Breast epithelium (tissue), 3 donors: ENCODE results near the gene CFAP97D2.

Experiments
- POLR2A ChIP-seq: fragments of 450-650 bp; IDR thresholded peaks from one replicate; pipeline ENCODE4 v1.6.1; 2016; ENCODE audit warnings: antibody characterized with exemption, mild to moderate bottlenecking, moderate library complexity
- POLR2AphosphoS5 ChIP-seq, 3 donors: sonication (generic); formaldehyde crosslinking; IDR thresholded peaks; one replicate each; pipeline ENCODE4 v1.6.1; 2017; ENCODE audit warnings: antibody characterized with exemption in 3 of 3
- TF ChIP-seq, protein P1 (sequence below), 3 donors: fragments of 450-650 bp; IDR thresholded peaks; one replicate each; pipeline ENCODE4 v1.5.1; 2016 to 2017; ENCODE audit warnings: antibody characterized with exemption in 3 of 3, mild to moderate bottlenecking in 3 of 3, moderate library complexity in 3 of 3

DNA sequence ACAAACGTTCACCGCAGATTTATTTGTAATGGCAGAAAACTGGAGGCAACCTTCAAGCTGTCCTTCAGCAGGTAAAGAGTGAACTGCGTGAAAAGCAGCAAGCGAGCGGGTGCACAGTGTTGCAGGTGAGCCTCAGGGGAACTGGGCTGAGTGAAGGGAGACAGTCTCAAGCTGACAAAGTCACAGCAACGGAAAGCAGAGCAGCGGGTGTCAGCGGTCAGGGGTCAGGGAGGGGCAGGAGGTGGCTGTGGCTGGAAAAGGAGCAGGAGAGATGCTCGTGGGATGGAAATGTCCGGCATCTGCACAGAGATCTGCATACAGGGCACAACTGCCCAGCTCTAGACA, 38.2 kb upstream of the CFAP97D2 start:
- TF ChIP-seq, protein P1, sequence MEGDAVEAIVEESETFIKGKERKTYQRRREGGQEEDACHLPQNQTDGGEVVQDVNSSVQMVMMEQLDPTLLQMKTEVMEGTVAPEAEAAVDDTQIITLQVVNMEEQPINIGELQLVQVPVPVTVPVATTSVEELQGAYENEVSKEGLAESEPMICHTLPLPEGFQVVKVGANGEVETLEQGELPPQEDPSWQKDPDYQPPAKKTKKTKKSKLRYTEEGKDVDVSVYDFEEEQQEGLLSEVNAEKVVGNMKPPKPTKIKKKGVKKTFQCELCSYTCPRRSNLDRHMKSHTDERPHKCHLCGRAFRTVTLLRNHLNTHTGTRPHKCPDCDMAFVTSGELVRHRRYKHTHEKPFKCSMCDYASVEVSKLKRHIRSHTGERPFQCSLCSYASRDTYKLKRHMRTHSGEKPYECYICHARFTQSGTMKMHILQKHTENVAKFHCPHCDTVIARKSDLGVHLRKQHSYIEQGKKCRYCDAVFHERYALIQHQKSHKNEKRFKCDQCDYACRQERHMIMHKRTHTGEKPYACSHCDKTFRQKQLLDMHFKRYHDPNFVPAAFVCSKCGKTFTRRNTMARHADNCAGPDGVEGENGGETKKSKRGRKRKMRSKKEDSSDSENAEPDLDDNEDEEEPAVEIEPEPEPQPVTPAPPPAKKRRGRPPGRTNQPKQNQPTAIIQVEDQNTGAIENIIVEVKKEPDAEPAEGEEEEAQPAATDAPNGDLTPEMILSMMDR (IDR thresholded peaks at IDR 0.05): no peak
- TF ChIP-seq POLR2AphosphoS5 (IDR thresholded peaks at IDR 0.05): no peak
- no peak for TF ChIP-seq POLR2A
